ENCODE measurements around the gene CAMTA1.

Gene CAMTA1

DNA sequence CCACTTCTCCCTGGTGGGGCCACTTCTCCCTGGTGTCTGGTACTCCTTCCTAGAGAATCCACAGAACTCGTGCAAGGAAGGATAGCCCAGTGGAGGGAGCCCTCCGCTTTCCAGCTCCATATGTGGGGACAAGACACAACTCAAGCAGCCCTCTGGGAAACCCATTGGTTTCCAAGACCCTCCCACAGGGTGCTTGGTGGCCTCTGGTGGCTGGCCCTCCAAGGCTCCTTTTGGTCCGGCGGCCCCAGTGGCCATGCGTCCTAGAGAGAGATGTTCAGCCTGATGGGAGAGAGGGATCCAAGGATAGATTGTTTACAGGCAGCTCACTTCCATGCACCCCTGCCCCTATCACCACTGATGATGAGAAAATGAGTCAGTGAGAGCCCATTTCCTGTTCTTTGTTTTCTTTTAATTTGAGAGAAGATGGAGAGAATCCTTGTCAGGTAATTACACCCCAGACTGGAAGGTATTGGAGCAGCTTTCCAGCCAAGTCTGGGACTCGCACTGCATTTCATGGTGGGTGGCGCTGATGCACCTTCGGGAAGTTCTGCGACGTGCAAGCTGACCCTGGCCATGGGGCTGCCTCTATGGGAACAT lies 499.7 kb downstream of the CAMTA1 start:
- no peak for DNase-seq (ENCODE audit: low read depth in 3 of 3)

DNA sequence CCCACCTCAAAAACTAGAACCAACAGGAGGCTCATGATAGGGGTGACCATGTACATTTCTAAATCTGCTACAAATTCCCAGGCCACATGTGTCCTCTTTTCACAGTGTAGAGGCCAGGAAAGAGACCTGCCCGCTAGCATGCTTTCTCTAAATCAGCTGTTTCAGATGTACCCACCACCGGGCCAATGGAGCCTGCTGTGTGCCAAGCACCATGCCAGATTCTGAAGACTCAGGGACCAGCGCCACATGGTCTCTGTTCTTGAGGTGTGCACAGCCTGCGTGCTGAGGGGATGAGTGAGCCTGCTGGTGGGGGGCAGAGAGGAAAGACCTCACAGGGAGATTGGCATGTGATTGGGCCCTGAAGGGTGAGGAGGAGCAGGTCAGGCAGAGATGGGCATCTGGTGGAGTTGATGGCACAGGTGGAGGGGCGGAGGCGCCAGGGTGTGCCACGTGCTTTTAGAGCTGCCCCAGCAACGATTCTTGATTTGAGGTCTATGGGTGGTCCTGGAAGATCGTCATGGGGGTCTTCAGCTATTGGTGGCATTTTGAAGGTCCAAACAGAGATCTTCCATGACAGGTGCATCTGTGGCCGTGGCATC lies 500.7 kb downstream of the CAMTA1 start:
- no peak for DNase-seq (ENCODE audit: low read depth in 3 of 3)

DNA sequence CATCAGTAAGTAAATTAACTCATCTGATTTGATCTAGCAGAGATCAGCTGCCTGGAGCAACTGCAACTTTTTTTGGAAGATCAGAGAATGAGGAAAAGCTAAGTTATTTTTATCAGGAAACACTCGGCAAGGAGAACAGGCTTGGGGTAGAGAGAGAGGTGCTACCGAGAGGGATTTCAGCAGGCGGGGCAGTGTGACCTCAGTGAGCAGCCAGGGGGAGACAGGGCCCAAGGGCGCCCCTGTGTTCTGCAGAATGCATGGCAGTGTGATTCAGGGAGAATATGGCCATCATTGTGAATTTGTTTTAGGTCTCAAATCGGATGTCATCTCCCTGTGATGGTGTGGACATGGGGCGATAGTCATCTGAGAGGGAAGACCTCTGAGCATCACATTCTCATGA lies 501.8 kb downstream of the CAMTA1 start:
- no peak for DNase-seq (ENCODE audit: low read depth in 3 of 3)

DNA sequence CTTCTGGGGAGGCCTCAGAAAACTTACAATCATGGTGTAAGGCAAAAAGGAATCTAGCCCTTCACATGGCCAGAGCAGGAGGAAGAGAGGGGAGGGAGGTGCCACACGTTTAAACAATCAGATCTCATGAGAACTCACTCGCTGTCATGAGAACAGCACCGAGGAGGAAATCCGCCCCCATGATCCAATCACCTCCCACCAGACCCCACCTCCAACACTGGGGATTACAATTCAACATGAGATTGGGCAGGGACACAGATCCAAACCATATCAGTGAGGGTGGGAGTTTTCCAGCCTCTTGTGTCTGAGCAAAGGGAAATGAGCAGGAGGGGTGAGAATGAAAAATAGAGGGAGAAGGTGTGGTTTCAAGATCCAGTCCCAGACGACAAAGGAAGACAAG lies 503.7 kb downstream of the CAMTA1 start:
- no peak for DNase-seq (ENCODE audit: low read depth in 3 of 3)

GRCh38 chr1:7289694-7290093 lies 504.4 kb downstream of the CAMTA1 start:
- DNase-seq (ENCODE audit: low read depth in 3 of 3) = no peak

DNA sequence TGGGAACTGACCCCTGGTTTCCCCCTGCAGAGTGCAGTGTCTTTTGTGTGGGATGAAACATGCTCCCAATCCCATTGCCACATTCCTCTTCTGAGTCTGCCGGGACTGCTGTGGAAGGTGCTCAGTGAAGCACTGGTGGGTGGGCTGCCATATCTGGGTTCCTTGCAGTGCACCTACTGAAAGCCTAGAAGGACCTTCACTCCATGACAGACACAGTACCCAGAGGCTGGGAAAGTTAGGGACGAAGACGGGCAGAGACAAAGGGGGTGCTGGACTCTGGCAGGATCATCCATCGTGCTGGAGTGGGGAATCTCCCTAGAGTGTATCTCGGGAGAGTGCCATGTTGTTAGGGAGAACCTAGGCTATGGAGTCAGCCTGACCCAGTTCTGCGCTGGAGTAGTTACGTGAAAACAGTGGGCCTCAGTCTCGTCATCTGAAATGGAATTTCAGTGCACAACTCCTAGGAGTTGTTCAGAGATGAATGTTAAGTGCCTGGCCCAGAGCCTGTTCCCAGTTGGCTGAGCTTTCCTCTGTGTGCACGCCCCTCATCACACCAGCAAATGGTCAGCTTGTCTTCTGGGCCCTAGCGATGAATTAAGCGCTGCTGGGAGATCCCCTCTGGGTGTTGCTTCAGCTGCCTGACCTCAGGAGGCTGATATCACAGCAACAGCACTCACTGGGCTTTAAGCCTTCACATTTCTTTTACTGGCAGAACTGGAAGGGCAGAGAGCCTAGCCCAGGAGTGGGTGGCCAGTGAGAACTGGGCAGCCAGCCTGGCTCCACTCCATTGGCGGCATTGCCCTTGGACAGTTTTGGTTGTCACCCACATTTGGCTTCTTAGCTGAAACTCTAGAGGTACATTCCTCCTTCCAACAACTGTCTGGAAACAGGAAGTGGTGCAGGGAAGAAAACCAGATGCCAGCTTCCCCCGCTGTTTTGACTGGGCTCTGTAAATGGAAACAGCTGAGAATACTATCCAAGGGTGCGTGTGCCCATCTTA lies 506.0 kb downstream of the CAMTA1 start:
- no peak for DNase-seq (ENCODE audit: low read depth in 3 of 3)

- no peak for DNase-seq (ENCODE audit: low read depth in 3 of 3)
Measured at GRCh38 chr1:7292036-7292681, 506.9 kb downstream of the CAMTA1 start.

- DNase-seq (ENCODE audit: low read depth in 3 of 3) = no peak
Measured at GRCh38 chr1:7292714-7293419, 507.6 kb downstream of the CAMTA1 start.

DNA sequence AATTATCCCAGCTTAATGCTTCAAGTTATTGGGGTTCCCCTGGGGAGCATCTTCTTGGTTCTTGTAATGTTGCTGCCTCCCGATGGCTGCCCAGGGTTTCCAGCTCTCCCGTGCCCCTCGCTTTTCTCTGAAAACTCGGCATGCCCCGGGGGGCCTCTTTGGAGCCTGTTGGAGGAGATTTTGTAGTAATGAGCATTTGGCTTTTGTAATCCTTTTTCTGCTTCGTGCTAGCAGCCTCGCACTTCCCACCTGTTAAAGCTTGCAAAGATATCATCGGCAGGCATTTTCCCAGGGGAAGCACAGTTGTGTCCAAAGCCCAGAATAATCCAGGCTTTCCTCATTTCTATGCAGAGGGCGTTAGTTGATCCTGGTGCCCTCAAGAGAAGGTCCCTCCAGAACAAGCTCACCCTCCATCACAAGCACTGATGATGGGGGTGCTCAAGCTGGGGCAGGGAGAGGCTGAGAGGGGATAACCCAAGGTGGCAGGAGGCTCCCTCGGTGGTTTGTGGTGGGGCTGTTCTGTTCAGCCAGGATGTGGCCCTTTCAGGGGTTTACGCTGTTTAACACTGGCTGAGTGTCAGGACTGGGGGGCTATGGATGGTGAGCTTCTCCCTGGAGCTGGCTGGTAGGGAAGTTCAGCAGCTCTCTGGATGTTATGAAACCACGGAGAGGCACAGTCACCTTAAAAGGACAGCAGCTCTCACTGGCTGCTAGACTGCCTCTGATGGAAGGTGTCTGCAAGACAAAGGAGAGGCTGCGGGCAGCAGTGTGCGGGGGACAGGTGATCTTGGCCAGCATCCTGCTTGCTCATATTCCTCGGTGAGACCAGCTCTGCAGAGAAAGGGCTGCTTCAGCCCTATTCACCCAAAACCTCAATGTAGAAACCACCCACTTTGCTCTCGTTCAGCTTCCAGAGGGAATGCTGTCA lies 508.7 kb downstream of the CAMTA1 start:
- DNase-seq (ENCODE audit: low read depth in 3 of 3) = no peak

GRCh38 chr1:7294636-7295035 lies 509.4 kb downstream of the CAMTA1 start:
- no peak for DNase-seq (ENCODE audit: low read depth in 3 of 3)

DNA sequence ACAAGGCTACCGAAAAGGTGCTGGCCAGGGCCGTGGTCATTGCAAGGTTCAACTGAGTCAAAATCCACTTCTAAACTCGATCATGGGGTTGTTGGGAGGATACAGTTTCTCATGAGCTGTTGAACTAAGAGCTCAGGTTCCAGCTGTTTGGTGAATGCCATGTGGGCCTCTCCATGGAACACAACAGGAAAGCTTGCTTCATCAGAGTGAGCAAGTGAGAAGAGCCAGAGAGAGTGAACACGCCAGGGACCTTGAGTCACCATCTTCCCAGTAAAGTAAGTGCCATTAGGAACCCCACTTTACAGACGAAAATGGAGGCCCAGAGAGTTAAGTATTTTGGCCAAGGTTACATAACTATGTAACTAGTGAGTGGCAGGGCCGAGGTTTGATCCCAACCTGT lies 510.7 kb downstream of the CAMTA1 start:
- DNase-seq (ENCODE audit: low read depth in 3 of 3) = no peak

DNA sequence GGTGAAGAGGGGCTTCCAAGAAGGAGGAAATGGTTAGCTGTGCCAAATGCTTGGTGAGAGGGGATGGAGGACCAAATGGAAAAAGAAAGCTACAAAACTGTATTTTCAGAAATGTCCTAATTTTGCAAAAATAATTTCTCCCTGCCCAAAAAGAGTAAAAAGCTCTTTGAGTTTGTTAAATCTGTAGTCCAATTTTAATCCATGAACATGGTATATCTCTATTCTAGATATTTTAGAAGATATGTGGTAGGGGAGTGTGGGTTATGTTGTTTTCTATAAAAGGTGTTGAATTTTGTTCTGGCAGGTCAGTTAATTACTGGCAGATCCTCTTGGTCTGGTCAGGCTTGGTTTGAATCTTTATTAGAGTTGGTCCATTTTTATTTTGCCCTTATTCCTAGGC lies 511.7 kb downstream of the CAMTA1 start:
- DNase-seq (ENCODE audit: low read depth in 3 of 3) = no peak

DNA sequence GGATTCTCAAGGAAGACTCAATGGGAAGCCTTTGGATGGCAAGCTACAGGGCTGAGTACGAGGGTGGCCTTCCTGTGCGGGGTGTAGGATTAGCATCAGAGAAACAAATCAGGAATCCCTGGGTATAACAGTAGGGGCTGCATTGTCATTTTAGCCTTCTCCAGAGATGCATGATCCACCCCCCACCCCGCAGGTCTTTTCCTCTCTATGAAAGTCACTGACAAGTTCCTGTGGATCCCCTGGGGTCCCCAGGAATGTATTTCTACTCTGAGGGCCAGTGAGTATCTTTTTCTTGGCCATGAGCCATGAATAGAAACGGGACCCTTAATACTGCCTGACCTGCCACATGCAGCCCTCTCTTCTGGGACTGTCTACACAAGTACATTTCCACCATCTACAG lies 512.9 kb downstream of the CAMTA1 start:
- no peak for DNase-seq (ENCODE audit: low read depth in 3 of 3)

- no peak for DNase-seq (ENCODE audit: low read depth in 3 of 3)
Measured at GRCh38 chr1:7298749-7299151, 513.5 kb downstream of the CAMTA1 start.

DNA sequence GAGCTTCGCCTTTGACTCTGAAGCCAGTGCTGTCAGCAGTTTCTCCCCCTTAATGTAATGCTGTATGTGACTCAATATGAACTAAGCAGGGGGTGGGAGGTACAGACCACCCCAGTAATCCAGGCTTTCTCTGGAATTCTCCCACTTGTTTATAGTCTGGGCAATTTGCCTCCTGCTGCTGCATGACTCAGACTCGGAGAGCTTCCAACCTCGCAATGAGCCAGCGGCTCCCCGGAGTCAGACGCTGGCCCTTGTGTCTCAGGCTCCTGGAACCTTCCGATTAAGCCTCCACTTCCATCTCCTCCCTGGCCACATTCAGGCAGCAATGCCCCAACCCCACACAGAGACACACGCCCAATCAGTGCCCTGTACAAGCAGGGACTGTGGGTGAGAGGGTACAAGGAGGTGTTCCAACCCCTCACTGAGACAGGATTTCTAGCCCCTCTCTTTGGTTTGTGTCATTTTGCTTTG lies 514.1 kb downstream of the CAMTA1 start:
- no peak for DNase-seq (ENCODE audit: low read depth in 3 of 3)

- no peak for DNase-seq (ENCODE audit: low read depth in 3 of 3)
Measured at GRCh38 chr1:7299994-7300393, 514.7 kb downstream of the CAMTA1 start.

DNA sequence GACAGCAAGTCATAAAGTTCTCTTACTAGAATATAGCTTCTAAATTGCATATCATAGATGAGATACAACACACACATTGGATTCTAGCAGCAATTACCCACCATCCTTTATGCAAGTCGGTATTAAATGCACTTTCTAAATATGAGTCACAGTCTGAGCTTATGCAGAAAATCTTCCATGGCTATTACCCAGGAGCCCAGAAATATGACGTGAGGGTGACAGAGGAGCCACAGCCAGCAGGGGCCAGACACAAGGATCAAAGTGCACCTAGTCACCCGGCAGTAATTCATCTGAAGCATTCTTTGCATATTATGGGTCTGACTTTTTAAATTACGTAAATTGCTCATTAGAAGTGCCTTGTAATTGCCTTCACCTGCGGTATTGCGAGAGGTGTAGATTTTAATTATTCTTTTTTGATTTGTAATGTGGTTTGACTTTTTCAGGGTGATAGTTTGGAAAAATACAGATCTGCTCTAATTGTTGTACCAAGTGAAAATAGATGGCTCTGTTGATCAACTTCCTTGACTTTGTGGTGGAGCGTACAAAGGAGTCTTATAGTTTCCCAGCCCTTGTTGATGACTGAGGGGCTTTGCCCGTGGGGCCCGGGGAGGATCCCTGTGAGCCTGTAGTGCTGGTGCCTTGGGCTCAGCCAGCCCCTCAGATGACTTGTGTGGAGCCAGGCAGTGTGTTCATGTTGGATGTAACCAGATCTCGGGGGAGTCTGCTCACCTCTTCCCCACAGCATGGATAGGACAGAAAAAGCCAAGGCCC lies 515.8 kb downstream of the CAMTA1 start:
- DNase-seq (ENCODE audit: low read depth in 3 of 3) = no peak

DNA sequence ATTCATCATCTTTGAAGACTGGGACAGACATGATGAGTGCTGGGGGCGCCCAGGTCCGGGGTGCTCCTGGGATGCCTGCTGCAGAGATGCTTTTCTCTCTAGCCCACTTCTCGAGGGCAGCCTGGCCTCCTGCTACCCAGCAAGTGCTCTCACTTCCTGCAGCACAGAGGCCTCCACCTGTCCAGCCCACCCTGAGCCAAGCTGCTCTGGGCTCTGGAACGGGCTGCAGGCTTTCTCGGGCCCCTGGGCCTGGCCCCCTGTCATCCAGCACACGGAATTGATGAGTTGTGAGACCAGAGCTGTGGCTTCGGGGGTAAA lies 516.4 kb downstream of the CAMTA1 start:
- DNase-seq (ENCODE audit: low read depth in 3 of 3) = no peak

- no peak for DNase-seq (ENCODE audit: low read depth in 3 of 3)
Measured at GRCh38 chr1:7302126-7302525, 516.9 kb downstream of the CAMTA1 start.

GRCh38 chr1:7302873-7303272 lies 517.6 kb downstream of the CAMTA1 start:
- DNase-seq (ENCODE audit: low read depth in 3 of 3) = no peak

Measured in stimulated activated CD4-positive, alpha-beta T cell treated with anti-CD3 and anti-CD28 coated beads, TNF-alpha, amount 100 ng/mL, for 4 hours (primary cell).